ENCODE data around the gene CYBA.
A peak's percentile ranks its signal among the peaks of the same experiment; 100 is the strongest.

Gene CYBA

GRCh38 chr16:88627531-88628411, 23.1 kb downstream of the CYBA start:
- DNase-seq: no peak

DNA sequence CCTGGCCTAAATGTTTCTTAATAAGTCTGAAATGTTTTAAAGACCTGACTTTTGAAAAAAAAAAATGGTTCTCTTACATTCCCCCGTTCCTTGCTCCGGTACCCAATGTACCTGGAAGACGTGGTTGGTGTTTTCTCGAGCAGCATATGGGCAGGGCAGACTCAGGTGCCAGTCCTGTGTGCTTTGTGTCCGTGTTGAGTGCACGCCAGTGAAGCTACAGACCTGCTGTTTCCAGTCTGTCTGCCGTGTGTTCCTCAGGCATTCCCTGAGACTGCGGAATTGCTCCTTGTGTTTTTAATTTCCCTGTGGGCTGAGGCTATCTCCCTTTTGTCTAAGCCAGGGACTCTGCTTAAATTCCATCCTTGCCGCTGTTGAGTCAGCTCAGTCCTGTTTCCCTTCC, 24.2 kb downstream of the CYBA start:
- DNase-seq: no peak

DNA sequence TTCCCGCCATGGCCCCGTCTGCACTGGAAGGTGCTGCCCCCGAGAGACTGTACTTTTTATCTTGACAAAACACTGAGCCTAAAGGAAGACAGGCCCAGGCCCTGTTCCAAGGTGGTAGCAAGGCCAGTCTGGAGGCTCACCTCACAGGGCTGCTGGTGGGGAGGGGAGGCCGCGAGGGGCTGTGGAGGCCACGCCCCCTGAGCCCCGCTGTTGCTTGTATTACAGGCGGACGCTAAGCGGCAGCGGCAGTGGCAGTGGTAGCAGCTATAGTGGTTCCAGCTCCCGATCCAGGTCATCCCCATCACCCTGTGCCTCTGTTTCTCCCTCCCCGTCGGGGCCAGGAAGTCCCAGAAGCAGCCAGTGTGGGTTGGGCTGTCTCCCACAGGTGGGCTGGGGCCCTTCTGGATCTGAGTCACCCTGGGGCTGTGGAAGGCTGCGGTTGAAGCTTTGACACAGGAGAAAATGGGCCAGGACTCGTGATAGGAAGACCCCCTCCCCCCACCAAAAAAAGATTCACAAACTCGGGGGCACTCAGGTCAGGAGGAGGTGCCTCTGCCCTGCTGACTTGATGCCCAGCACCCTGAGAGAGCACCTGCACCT, 25.8 kb downstream of the CYBA start:
- DNase-seq: no peak

DNA sequence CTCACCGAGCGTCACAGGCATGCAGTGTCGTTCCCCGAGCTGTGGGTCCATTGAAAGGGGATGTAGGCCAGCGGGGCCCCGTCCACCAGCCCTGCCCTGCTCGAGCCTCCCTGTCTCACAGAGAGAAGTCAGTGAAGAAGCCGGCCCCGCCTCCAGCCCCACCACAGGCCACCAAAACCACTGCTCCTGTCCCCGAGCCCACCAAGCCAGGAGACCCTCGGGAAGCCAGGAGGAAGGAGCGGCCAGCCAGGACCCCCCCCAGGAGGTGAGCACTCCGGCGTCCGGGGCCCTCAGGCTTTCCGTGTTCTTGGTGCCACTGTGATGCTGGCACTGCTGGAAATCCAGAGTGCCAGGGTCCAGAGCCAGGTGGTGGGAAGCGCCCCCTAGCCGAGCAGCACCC, 26.4 kb downstream of the CYBA start:
- no peak for DNase-seq

GRCh38 chr16:88623858-88624257, 27.0 kb downstream of the CYBA start:
- DNase-seq: no peak

DNA sequence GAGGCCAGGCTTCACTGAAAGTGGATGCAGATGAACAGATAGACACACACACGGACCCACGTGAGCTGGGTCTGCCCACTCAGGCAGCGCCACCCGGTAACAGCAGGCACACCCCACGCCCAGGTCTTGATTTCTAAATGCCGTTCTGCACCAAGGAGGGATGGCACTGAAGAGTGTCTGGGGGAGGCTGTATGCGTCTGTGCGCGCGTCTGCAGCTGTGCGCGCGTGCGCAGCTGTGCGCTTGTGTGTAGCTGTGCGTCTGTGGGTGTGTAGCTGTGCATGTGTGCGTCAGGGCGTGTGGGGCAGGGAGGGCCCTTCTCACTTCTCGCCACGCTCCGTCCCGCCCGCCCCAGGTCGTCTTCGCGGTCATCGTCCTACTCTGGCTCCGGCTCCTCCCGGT, 28.0 kb downstream of the CYBA start:
- DNase-seq: no peak

GRCh38 chr16:88622125-88622524, 28.7 kb downstream of the CYBA start:
- no peak for DNase-seq

- DNase-seq: no peak
Measured at GRCh38 chr16:88619859-88620815, 30.7 kb downstream of the CYBA start.

DNA sequence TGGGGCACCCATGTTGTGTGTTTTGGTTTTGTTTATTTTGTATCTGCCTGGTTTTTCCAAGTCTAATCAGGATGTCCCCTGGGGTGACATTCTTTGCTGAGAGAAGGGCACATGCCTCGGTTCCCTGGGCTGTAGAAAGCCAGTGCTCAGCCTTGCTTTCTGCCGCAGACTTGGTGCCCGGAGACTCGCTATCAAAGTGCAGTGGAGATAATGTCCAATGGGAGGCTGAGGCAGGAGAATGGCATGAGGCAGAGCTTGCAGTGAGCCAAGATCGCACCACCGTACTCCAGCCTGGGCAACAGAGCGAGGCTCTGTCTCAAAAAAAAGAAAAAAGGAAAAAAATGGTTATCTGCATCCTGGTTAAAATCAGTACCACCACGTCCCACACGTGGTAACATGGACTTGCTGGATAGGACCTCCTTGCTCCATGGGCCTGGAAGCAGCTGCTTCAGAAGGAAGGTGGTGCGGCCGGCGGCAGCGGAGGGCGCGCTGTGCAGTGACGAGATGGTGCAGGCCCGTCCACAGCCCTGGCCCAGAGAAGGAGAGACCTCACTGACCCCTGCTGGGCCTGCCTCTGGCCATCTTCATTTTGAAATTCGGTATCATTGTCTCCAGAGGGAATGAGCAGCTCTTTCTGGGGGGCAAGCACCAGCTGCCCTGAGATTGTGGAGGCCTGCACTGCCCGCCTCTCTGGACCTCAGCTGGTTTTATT, 31.7 kb downstream of the CYBA start:
- DNase-seq: no peak

GRCh38 chr16:88618182-88618955, 32.5 kb downstream of the CYBA start:
- DNase-seq: no peak

GRCh38 chr16:88617268-88618031, 33.4 kb downstream of the CYBA start:
- DNase-seq: no peak

DNA sequence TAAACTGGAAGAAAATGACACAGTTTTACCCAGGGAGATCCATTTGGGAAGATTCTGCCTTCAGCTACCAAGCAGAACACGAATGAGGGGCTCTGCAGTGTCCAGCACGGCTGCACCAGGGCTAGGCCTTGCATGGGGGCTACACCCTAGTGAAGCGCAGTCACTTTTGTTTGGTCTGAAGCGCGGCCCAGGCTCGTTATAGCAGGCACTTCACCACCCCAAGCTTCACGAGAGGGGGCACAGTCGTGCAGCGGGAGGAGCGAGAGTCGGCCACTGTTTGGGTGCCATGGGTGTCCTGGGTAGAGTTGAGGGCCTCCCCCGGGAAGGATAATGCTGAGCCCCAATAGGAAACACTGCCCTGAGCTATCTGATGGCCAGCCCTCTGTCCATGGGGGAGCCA, 34.1 kb downstream of the CYBA start:
- DNase-seq: no peak

DNA sequence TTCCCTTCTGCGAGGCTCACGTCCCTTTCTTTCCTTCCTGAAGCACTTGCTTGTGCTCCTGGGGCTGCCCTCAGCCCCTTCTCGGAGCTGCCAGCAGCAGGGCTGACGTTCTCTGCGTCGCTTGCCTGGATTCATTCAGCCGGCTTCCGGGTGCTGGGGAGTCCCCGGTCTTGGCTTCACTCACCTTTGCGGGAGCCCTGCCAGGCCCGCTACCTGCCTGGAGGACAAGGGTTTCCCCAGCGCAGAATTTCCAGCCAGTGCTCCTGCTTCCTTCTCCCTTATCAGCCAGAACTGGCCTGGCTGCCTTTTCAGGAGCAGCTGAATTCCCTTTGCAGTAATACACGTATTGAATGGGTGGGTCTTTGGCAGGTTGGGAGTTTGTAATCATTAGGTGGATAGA, 34.5 kb downstream of the CYBA start:
- no peak for DNase-seq

DNA sequence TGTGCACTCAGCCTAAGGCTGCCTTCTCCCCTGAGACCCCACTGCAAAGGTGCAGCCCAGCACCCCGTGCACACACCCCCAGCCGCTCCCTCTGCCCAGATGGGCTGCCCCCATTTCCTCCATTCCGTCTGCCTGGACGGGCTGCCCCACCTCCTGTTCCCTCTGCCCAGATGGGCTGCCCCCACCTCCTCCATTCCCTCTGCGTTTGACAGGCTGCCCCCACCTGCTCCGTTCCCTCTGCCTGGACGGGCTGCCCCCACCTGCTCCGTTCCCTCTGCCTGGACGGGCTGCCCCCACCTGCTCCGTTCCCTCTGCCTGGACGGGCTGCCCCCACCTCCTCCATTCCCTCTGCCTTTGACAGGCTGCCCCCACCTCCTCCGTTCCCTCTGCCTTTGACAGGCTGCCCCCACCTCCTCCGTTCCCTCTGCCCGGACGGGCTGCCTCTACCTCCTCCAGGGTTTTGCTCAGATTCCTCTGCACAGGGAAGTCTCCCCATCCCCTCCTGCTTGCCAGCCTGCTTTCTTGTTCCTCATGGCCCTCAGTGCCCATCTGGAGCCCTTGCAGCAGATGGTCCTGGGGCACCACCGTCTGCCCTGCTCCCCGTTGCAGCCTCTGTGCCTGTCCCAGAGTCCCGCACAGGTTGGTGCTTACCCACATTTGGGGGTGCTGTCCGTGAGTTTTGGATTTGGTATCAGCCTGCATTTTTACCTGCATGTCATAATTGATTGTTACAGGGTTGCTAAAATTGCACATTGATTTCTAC, 35.9 kb downstream of the CYBA start:
- no peak for DNase-seq

DNA sequence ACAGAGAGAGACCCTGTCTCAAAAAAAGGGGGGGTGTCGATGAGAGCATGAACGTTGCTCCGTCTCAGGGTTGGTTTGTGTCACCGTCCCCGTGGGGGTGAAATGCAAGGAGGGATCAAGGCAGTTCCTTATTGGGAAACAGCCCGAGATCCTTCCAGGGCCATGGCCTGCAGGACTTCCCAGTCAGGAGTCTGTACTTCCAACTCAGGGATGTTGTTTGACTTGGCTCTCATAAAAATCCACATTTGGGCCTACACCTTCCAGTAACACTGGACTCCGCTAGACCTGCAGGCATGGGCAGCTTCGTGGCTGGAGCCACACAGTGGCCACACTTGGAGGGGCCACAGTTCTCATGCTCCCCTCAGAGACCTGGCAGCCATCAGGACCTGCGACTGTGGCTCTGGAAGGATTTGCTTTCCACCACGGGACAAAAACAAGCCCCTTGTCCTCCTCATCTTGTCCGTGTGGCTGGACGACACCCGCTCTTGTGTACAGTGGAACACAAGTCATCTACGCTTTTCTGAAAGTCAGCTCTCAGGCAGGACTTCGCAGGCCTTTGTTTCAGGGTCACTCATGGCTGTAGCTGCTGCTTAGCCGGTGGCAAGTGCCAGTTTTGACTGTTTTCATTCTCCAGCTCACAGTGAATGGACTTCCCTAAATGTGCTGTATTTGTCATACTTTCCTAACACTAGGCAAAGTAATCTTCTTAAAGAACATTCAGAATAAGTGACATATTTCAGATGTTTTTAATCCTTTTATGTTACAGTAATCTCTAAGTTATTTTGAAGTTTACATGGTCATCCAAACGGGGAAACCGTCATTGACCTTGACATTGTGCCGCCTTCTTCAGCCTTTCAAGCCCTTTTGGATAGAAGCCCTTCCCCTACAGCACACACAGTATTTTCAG, 36.7 kb downstream of the CYBA start:
- DNase-seq: peak in 1 of 3 donors; percentile 22

- DNase-seq: no peak
Measured at GRCh38 chr16:88613293-88613692, 37.6 kb downstream of the CYBA start.

DNA sequence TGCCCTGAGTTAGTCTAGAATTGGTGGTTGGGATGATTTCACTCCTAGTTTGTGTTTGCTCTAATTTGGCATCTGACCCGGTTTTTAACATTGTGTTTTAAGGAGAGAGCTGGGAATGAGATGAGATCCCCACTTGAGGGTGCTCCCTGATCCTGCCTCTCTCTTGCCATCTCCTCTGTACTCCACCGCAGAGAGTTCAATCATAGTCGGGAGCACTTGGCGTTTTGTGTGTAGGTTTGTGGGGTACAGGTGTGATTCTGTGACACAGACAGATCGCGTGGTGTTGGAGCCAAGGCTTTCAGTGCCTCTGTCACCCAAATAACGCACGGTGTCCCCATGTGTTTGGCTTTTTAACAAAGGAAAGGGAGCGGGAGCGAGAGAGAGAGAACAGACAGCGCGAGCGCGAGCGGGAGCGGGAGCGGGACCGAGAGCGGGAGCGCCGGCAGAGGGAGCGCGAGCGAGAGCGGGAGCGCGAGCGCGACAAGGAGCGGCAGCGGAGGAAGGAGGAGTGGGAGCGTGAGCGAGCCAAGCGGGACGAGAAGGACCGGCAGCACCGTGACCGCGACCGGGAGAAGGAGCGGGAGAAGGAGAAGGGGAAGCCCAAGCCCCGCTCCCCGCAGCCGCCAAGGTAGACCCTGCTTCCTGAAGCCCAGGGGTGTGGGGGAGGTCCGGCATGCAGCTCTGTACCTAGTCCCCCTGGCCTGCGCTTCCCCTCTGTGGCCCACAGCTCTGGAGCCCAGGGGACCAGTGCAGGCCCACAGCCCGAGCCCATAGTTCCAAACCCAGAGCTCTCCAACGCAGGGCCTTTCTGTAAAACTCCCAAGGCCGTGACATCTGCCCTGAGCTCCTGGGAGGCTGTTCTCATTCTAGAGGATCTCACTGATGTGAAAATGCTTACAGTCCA, 39.7 kb downstream of the CYBA start:
- DNase-seq: no peak

GRCh38 chr16:88610080-88610479, 40.8 kb downstream of the CYBA start:
- no peak for DNase-seq

Measured in suppressor macrophage treated with lipopolysaccharide for 1 hour (primary cell).